Ectodermal cell (in vitro differentiated cells): ENCODE data around the gene SPDYE2B. TPM values are rescaled to one million over a fixed set of nuclear protein-coding genes. Genes with fewer than 3 reads are reported as not detected.
"Not testable (repeated sequence)": the region's sequence is repeated elsewhere in the genome, so short reads cannot be mapped to it uniquely, and the experiment has no call there.

Source experiments
- H3K27ac ChIP-seq: 2 replicates; pipeline ENCODE4 v1.7.0; 2013; ENCODE audit warnings: mild to moderate bottlenecking, low read depth, low read length; ENCODE audit not compliant: insufficient read depth, poor library complexity, severe bottlenecking
- H3K27me3 ChIP-seq: 2 replicates; pipeline ENCODE4 v1.7.0; 2013; ENCODE audit warnings: mild to moderate bottlenecking, low read length; ENCODE audit not compliant: insufficient read depth, control insufficient read depth, poor library complexity, severe bottlenecking
- H3K36me3 ChIP-seq: one replicate; pipeline ENCODE4 v1.7.0; 2013; ENCODE audit warnings: low read length; ENCODE audit not compliant: control insufficient read depth, insufficient read depth
- H3K4me1 ChIP-seq: one replicate; pipeline ENCODE4 v1.7.0; 2013; ENCODE audit warnings: low read length; ENCODE audit not compliant: control insufficient read depth, insufficient read depth
- H3K4me3 ChIP-seq: 2 replicates; pipeline ENCODE4 v1.7.0; 2013; ENCODE audit warnings: low read depth, low read length, control low read depth; ENCODE audit not compliant: insufficient read depth
- H3K9me3 ChIP-seq: 2 replicates; pipeline ENCODE4 v1.7.0; 2013; ENCODE audit warnings: mild to moderate bottlenecking, low read length, moderate library complexity; ENCODE audit not compliant: control insufficient read depth
- WGBS, 2 experiments: methylation state at CpG; one replicate each; pipeline ENCODE4 v1.1.7; 2013; ENCODE audit warnings: missing lambda C conversion rate in 2 of 2; 5-methylcytosine and 5-hydroxymethylcytosine counted together
- polyA plus RNA-seq, 4 experiments: library from polyadenylated mRNA; stranded (reverse); fragments of 50-300 nt; gene quantifications; one replicate each; pipeline ENCODE4 v1.2.3, GENCODE V29; 2013

The SPDYE2B gene
- not detected for polyA plus RNA-seq (2013, experiment 1 of 4)
- not detected for polyA plus RNA-seq (2013, experiment 2 of 4)
- not detected for polyA plus RNA-seq (2013, experiment 3 of 4)
- polyA plus RNA-seq (2013, experiment 4 of 4) = not detected

DNA sequence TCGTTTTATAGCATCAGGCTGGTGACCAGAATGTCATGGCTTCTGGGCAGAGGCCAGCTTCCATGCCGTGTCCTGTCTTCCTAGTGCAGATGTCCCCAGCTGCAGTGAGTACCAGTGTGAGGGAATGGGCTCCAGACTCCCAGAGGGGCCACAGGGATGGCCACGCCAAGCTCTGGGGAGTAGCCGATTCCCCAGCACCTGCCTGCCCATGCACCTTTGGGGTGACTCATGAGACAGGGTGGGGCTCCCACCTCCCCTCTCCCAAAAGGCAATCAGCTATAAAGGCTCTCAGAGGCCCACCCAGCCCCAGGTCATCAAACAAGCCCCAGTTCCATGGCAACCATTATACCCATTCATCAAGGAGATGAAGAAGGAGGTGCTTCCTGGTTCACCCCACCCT, at the start of gene SPDYE2B:
SPDYE2B (plus strand) TSS at position 396 of the 400 bp plus-strand sequence. CDS start 2,030 bp downstream, outside the sequence.
- no CpG with 5 or more reads among the region's 4 CpGs for WGBS, 2 experiments
- not testable (repeated sequence) for H3K27ac ChIP-seq, H3K4me1 ChIP-seq, H3K9me3 ChIP-seq, H3K27me3 ChIP-seq, H3K4me3 ChIP-seq, H3K36me3 ChIP-seq

- not testable (repeated sequence) for H3K36me3 ChIP-seq, H3K9me3 ChIP-seq, H3K27me3 ChIP-seq, H3K27ac ChIP-seq, H3K4me1 ChIP-seq, H3K4me3 ChIP-seq
- WGBS, 2 experiments = no CpG with 5 or more reads among the region's 12 CpGs
Measured at GRCh38 chr7:102602317-102602716, 47.8 kb upstream of the SPDYE2B start.

DNA sequence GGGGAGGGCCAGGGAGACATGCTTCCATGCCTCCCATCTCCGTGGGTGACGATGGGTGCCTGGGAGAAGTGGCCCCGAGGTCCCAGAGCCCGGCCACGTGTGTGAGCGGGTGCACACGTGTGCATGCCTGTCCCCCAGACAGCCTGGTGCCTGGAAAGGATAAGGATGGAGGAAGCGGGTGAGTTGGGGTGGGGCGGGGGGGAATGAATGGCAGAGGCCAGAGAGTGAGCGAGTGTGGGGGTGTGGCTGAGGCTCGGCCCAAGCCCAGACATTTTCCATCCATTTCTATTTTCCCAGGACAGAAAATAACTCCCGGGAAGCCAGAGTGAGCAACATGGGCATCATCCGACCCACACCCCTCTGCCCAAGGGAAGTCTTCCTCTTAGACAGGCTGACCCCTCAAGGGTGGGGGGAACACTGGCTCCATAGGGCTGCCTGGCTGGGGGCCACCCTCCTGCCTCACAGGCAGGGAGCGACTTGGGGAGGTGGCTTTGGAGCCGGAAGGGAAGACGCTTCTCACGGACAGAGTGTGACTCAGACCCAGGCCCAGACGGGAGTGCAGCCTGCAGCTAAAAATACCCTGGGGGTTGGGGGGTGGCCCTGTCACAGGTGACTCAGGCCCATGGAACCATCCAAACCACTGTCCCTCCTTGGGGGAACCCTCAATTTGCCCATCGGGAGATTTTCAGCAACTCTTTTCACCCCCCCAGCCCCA, 45.5 kb upstream of the SPDYE2B start:
- no CpG with 5 or more reads among the region's 19 CpGs for WGBS, 2 experiments
- not testable (repeated sequence) for H3K4me1 ChIP-seq, H3K9me3 ChIP-seq, H3K27me3 ChIP-seq, H3K4me3 ChIP-seq, H3K27ac ChIP-seq, H3K36me3 ChIP-seq

DNA sequence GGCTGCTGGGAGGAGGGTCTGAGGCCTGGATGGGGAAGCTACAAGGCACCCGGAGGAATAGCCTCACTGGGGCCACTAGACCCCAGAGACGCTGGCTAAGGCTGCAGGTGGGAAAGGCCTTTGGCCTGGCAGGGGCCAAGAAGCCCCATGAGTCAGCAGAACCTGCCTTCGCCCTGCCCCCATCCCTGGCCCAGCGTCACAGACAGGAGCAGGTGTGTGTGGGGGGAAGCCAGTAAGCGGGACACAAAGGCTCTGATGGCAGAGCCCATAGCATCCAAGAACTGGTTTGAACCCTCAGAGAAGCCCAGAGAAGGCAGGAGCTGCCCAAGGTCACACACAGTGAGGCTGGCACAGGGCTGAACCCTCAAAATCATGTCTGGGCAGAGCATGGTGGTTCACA, 43.3 kb upstream of the SPDYE2B start:
- H3K36me3 ChIP-seq, H3K27me3 ChIP-seq, H3K27ac ChIP-seq, H3K9me3 ChIP-seq, H3K4me1 ChIP-seq, H3K4me3 ChIP-seq: not testable (repeated sequence)
- WGBS, 2 experiments = no CpG with 5 or more reads among the region's 5 CpGs

DNA sequence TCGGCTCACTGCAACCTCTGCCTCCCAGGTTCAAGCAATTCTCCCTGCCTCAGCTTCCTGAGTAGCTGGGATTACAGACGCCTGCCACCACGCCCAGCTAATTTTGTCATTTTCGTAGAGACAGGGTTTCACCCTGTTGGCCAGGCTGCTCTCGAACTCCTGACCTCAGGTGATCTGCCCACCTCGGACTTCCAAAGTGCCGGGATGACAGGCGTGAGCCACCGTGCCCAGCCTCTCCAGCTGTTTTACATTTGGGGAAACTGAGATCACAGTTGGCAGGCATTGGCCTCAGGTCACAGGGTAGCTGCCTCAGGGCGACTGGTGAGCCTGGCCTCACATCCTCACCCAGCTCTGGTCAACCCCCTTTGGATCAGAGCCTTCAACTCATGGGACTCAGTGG, 40.4 kb upstream of the SPDYE2B start:
- not testable (repeated sequence) for H3K4me1 ChIP-seq, H3K9me3 ChIP-seq, H3K27me3 ChIP-seq, H3K4me3 ChIP-seq, H3K36me3 ChIP-seq, H3K27ac ChIP-seq
- WGBS, 2 experiments = 88 to 93% methylated on average over 5 to 6 of the region's 10 CpGs

GRCh38 chr7:102610441-102610840, 39.7 kb upstream of the SPDYE2B start:
- WGBS, 2 experiments = no CpG with 5 or more reads among the region's 7 CpGs
- not testable (repeated sequence) for H3K36me3 ChIP-seq, H3K9me3 ChIP-seq, H3K27me3 ChIP-seq, H3K27ac ChIP-seq, H3K4me3 ChIP-seq, H3K4me1 ChIP-seq

GRCh38 chr7:102611013-102611674, 39.0 kb upstream of the SPDYE2B start:
- not testable (repeated sequence) for H3K27ac ChIP-seq, H3K36me3 ChIP-seq, H3K9me3 ChIP-seq, H3K27me3 ChIP-seq, H3K4me3 ChIP-seq, H3K4me1 ChIP-seq
- no CpG with 5 or more reads among the region's 30 CpGs for WGBS, 2 experiments

GRCh38 chr7:102611675-102612325, 38.3 kb upstream of the SPDYE2B start:
- WGBS, 2 experiments = 15 to 19% methylated on average over 8 of the region's 10 CpGs
- H3K27ac ChIP-seq = peak overlapping the region; percentile 63
- not testable (repeated sequence) for H3K36me3 ChIP-seq, H3K27me3 ChIP-seq, H3K4me1 ChIP-seq, H3K4me3 ChIP-seq, H3K9me3 ChIP-seq

GRCh38 chr7:102613575-102614345, 36.4 kb upstream of the SPDYE2B start:
- WGBS, 2 experiments = 83% methylated on average over 2 of the region's 15 CpGs; no CpG with 5 or more reads in 1 of the 2 experiments
- H3K4me1 ChIP-seq, H3K27me3 ChIP-seq, H3K27ac ChIP-seq, H3K9me3 ChIP-seq, H3K4me3 ChIP-seq, H3K36me3 ChIP-seq: not testable (repeated sequence)

DNA sequence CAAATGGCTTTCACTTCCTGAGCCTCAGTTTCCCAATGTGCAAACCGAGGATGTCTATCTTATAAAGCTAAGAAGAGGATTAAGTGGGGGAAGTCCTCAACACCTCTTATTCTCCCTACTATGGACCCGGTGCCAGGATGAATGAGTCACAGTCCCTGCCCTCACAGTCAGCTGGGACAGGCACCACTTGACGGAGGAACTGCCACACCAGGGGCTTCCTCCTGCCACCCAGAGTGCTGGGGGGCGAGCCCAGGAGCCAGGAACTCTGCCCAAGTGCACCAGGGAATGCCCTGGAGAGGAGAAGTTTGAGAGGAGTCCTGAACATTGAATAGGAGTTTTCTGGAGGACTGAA, 35.8 kb upstream of the SPDYE2B start:
- WGBS, 2 experiments = no CpG with 5 or more reads among the region's 4 CpGs
- H3K4me1 ChIP-seq, H3K4me3 ChIP-seq, H3K27me3 ChIP-seq, H3K27ac ChIP-seq, H3K9me3 ChIP-seq, H3K36me3 ChIP-seq: not testable (repeated sequence)
